Endothelial cell (in vitro differentiated cells): ENCODE data around the gene LSAMP. TPM values are rescaled to one million over a fixed set of nuclear protein-coding genes. Genes with fewer than 3 reads are reported as not detected.

Experiments
- DNase-seq: peaks from one replicate; pipeline ENCODE4 v3.0.0; 2021; ENCODE audit warnings: low spot score
- H3K27ac Mint-ChIP-seq: one replicate; pipeline ENCODE4 v1.8.0; 2021; ENCODE audit warnings: mixed read lengths, inconsistent platforms; ENCODE audit not compliant: unreplicated experiment
- H3K27me3 Mint-ChIP-seq: one replicate; pipeline ENCODE4 v1.8.0; 2021; ENCODE audit warnings: mild to moderate bottlenecking, moderate library complexity, mixed read lengths, inconsistent platforms; ENCODE audit not compliant: unreplicated experiment
- H3K36me3 Mint-ChIP-seq: one replicate; pipeline ENCODE4 v1.8.0; 2021; ENCODE audit warnings: mild to moderate bottlenecking, low read depth, mixed read lengths, inconsistent platforms; ENCODE audit not compliant: unreplicated experiment
- H3K4me1 Mint-ChIP-seq: one replicate; pipeline ENCODE4 v1.8.0; 2021; ENCODE audit warnings: mild to moderate bottlenecking, mixed read lengths, inconsistent platforms; ENCODE audit not compliant: unreplicated experiment
- H3K4me3 Mint-ChIP-seq: one replicate; pipeline ENCODE4 v1.8.0; 2021; ENCODE audit warnings: mild to moderate bottlenecking, mixed read lengths, inconsistent platforms; ENCODE audit not compliant: unreplicated experiment
- H3K9me3 Mint-ChIP-seq: one replicate; pipeline ENCODE4 v1.8.0; 2021; ENCODE audit warnings: mixed read lengths, inconsistent platforms; ENCODE audit not compliant: unreplicated experiment
- total RNA-seq: library from RNA; stranded (reverse); fragmentation: NEBNext Ultra II Directional; extraction: Animal tissue kit (Norgen Biotek cat#: 25700); gene quantifications from one replicate; pipeline ENCODE4 v1.2.1, GENCODE V29; 2021; ENCODE audit not compliant: unreplicated experiment
- TF ChIP-seq, protein P1 (sequence below): fragments of 200-600 bp; sonication (generic); IDR thresholded peaks from one replicate; pipeline ENCODE4 v1.5.0; 2021; ENCODE audit warnings: antibody characterized with exemption; ENCODE audit not compliant: unreplicated experiment

LSAMP gene
- total RNA-seq, 1 donor from 2014 or later, result 6.1 TPM

DNA sequence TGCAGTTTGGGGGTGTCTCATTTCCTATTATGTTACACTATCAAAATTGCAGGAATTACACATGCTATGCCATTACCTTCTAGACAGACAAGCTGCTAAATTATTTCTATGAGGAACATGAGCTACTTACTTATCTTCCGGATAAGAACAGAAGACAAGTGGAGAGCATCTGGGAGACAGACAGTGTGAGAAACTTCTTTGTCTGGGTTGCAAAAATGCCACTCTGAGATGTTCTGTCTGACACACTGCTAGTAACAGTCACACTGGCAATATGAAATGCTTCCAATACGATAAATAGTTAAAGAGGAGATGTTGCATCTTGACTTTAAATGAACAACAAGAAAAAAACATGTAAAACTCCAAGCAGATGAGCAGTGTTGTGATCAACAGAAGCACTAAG, 40.1 kb downstream of the LSAMP start:
- Mint-ChIP-seq H3K4me1 (no peaks in the 10 kb centered on the region), H3K27ac (no peak overlapping the region), H3K9me3 (no peaks in the 10 kb centered on the region), H3K36me3 (no peaks in the 10 kb centered on the region), H3K27me3 (no peaks in the 10 kb centered on the region), H3K4me3 (no peak overlapping the region)
- TF ChIP-seq, protein P1, sequence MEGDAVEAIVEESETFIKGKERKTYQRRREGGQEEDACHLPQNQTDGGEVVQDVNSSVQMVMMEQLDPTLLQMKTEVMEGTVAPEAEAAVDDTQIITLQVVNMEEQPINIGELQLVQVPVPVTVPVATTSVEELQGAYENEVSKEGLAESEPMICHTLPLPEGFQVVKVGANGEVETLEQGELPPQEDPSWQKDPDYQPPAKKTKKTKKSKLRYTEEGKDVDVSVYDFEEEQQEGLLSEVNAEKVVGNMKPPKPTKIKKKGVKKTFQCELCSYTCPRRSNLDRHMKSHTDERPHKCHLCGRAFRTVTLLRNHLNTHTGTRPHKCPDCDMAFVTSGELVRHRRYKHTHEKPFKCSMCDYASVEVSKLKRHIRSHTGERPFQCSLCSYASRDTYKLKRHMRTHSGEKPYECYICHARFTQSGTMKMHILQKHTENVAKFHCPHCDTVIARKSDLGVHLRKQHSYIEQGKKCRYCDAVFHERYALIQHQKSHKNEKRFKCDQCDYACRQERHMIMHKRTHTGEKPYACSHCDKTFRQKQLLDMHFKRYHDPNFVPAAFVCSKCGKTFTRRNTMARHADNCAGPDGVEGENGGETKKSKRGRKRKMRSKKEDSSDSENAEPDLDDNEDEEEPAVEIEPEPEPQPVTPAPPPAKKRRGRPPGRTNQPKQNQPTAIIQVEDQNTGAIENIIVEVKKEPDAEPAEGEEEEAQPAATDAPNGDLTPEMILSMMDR, result no peak
- DNase-seq, result no peak

DNA sequence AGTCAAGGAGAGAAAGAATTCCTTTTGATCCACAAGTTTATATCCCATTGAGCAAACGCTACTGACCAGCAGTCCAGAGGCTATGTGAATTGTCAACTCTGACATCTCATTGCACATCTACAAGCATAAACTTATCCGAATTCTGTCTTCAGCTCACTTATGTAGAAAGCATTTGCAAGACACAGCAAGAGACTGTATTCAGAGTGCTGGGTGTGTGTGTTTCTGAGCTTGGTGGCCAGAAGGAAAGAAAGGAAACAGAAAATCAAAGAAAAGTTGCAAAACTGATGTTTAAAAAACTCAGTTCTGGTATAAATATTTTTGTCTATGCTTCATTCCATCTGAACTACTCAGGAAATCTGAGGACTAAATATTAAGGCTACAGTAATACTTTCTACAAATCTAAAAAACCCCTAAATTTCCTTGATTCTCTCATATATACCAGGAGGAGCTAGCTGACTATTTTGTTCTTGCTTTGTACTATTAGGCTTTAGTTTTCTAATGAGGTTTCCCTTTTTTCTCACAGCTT, 45.5 kb downstream of the LSAMP start:
- H3K27ac Mint-ChIP-seq, result no peak overlapping the region
- DNase-seq, result no peak
- H3K4me1 Mint-ChIP-seq, result no peaks in the 10 kb centered on the region
- no peaks in the 10 kb centered on the region for H3K9me3 Mint-ChIP-seq
- H3K4me3 Mint-ChIP-seq, result no peak overlapping the region
- no peaks in the 10 kb centered on the region for H3K36me3 Mint-ChIP-seq
- H3K27me3 Mint-ChIP-seq, result no peaks in the 10 kb centered on the region
- TF ChIP-seq, protein P1, result no peak

DNA sequence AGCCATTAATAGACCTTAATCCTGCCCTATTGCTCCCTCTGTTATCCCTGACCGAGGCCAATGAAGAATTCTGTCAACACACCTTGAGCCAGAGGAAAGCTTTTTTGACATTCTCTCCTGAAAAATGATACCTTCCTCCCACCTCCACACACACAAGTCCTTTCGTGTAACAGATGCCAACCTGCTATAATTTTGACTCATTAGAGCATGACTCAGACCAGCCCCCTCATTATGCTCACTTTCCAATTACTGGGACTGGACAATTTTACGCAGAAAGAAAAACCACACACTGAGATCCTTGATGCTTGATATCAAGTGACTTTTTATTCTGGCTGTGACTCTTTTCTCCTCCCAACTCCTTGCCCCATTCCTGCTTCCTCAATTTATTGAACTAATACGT, 50.9 kb downstream of the LSAMP start:
- H3K4me1 Mint-ChIP-seq, result peaks cover 4% of the 10 kb centered on the region
- H3K36me3 Mint-ChIP-seq, result no peaks in the 10 kb centered on the region
- no peaks in the 10 kb centered on the region for H3K9me3 Mint-ChIP-seq
- H3K4me3 Mint-ChIP-seq, result no peak overlapping the region
- no peak overlapping the region for H3K27ac Mint-ChIP-seq
- H3K27me3 Mint-ChIP-seq, result peaks cover 4% of the 10 kb centered on the region
- DNase-seq, result no peak
- TF ChIP-seq, protein P1, result no peak

DNA sequence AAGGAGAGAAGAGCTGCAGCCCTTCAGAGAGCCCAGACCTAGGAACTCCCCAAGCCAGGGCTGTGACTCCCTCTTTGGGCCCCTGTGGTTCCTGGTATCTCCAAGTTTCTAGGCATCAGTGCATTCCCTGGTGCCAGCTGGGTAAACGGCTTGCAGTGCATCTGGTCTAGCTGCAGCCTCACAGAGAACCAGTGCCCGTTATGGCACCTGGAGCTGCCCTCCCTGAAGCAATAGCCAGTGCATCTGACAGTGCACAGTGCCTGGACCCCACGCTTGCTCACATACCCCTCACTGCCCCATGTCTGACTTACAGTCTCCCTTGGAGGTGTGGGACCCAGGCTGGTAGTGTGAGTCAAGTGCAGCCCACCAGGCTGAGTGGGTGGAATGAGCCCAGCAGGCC, 52.1 kb downstream of the LSAMP start:
- Mint-ChIP-seq H3K27ac (no peak overlapping the region), H3K9me3 (no peaks in the 10 kb centered on the region), H3K27me3 (peaks cover 4% of the 10 kb centered on the region), H3K4me1 (peaks cover 4% of the 10 kb centered on the region), H3K36me3 (no peaks in the 10 kb centered on the region), H3K4me3 (no peak overlapping the region)
- DNase-seq, result no peak
- TF ChIP-seq, protein P1, result no peak

DNA sequence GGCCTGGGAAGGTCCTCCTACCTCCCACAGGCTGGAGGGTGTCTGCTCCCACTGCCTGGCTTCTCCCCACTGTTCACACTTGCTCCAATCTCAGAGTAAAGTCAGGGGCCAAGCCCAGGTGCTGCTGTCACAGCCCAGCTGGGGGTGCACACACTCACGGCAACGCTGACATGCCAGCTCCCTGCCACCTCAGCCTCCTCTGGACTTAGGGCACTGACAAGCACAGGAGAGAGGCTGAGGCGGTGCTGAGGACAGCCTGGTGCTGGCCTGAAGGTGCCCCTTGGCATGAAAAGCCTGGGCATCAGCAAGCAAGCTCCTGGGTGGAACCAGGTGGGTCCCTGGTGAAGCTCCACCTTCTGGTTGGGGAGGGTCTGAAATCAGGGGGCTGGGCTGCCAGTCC, 53.0 kb downstream of the LSAMP start:
- H3K36me3 Mint-ChIP-seq, result no peaks in the 10 kb centered on the region
- H3K27me3 Mint-ChIP-seq, result peaks cover 4% of the 10 kb centered on the region
- TF ChIP-seq, protein P1, result no peak
- H3K4me3 Mint-ChIP-seq, result no peak overlapping the region
- H3K27ac Mint-ChIP-seq, result no peak overlapping the region
- DNase-seq, result no peak
- H3K4me1 Mint-ChIP-seq, result peaks cover 4% of the 10 kb centered on the region
- no peaks in the 10 kb centered on the region for H3K9me3 Mint-ChIP-seq
